Neural cell (in vitro differentiated cells): ENCODE measurements around the gene SCN7A.

Experiments
- EP300 ChIP-seq: fragments of 450-650 bp; conservative IDR thresholded peaks from 2 replicates; pipeline ENCODE4 v1.6.1; 2014; ENCODE audit warnings: antibody characterized with exemption, mild to moderate bottlenecking, moderate library complexity; ENCODE audit not compliant: poor library complexity, severe bottlenecking
- EZH2 ChIP-seq: fragments of 200-600, 300-800 bp; shearing (Covaris generic), sonication (generic); IDR thresholded peaks from 2 replicates; pipeline ENCODE4 v1.6.1; 2014; ENCODE audit warnings: antibody characterized with exemption, low read length, borderline replicate concordance, mild to moderate bottlenecking; ENCODE audit not compliant: insufficient read depth, poor library complexity, severe bottlenecking
- MXI1 ChIP-seq: fragments of 450-650 bp; conservative IDR thresholded peaks from 2 replicates; pipeline ENCODE4 v1.6.1; 2014; ENCODE audit warnings: antibody characterized with exemption, mild to moderate bottlenecking; ENCODE audit not compliant: poor library complexity, severe bottlenecking
- POLR2AphosphoS5 ChIP-seq: IDR thresholded peaks from 2 replicates; pipeline ENCODE4 v1.6.1; 2012
- RAD21 ChIP-seq: fragments of 450-650 bp; conservative IDR thresholded peaks from 2 replicates; pipeline ENCODE4 v1.6.1; 2014; ENCODE audit warnings: antibody characterized with exemption, mild to moderate bottlenecking, moderate library complexity
- SMC3 ChIP-seq: fragments of 450-650 bp; conservative IDR thresholded peaks from 2 replicates; pipeline ENCODE4 v1.6.1; 2014; ENCODE audit warnings: antibody characterized with exemption, mild to moderate bottlenecking, moderate library complexity; ENCODE audit not compliant: poor library complexity
- TAF1 ChIP-seq: IDR thresholded peaks from 2 replicates; pipeline ENCODE4 v1.6.1; 2012; ENCODE audit warnings: low read depth
- TF ChIP-seq, protein P1 (sequence below): fragments of 450-650 bp; IDR thresholded peaks from 2 replicates; pipeline ENCODE4 v1.5.1; 2014; ENCODE audit warnings: antibody characterized with exemption, mild to moderate bottlenecking, moderate library complexity; ENCODE audit not compliant: poor library complexity, severe bottlenecking
- TF ChIP-seq, protein P2 (sequence below): IDR thresholded peaks from 2 replicates; pipeline ENCODE4 v1.6.1; 2012; ENCODE audit warnings: borderline replicate concordance

DNA sequence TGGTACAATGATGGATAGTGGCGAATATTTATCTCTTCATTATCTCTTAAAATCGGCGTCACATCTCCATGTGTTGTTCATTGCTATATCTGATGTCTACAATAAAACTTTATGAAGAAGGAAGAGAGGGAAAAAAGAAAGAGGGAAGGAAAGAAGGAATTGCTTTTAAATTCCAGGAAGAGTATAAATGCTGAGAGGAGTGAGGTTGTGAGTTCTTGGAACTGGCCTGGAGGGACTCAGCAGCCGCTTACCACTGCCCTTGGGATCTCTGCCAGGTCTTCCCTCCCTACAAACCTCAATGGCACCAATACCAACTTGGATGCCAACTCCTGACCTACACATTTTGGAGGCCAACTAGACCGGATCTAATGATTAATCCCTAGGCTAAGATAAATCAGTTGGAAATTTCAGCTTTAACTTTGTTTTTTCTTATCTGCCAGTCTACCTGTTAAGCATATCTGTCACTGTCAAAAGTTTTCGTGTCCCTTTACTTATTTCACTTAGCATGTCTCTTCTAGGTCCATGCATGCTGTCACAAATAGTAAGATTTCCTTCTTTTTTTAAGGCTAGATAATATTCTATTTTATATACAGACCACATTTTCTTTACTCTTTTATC is 128.1 kb downstream of the SCN7A start:
- TF ChIP-seq, protein P1, sequence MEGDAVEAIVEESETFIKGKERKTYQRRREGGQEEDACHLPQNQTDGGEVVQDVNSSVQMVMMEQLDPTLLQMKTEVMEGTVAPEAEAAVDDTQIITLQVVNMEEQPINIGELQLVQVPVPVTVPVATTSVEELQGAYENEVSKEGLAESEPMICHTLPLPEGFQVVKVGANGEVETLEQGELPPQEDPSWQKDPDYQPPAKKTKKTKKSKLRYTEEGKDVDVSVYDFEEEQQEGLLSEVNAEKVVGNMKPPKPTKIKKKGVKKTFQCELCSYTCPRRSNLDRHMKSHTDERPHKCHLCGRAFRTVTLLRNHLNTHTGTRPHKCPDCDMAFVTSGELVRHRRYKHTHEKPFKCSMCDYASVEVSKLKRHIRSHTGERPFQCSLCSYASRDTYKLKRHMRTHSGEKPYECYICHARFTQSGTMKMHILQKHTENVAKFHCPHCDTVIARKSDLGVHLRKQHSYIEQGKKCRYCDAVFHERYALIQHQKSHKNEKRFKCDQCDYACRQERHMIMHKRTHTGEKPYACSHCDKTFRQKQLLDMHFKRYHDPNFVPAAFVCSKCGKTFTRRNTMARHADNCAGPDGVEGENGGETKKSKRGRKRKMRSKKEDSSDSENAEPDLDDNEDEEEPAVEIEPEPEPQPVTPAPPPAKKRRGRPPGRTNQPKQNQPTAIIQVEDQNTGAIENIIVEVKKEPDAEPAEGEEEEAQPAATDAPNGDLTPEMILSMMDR, result no peak
- TF ChIP-seq EZH2 (no peak), POLR2AphosphoS5 (no peak), EP300 (no peak), SMC3 (no peak), TAF1 (no peak), RAD21 (no peak), MXI1 (no peak)
- TF ChIP-seq, protein P2, sequence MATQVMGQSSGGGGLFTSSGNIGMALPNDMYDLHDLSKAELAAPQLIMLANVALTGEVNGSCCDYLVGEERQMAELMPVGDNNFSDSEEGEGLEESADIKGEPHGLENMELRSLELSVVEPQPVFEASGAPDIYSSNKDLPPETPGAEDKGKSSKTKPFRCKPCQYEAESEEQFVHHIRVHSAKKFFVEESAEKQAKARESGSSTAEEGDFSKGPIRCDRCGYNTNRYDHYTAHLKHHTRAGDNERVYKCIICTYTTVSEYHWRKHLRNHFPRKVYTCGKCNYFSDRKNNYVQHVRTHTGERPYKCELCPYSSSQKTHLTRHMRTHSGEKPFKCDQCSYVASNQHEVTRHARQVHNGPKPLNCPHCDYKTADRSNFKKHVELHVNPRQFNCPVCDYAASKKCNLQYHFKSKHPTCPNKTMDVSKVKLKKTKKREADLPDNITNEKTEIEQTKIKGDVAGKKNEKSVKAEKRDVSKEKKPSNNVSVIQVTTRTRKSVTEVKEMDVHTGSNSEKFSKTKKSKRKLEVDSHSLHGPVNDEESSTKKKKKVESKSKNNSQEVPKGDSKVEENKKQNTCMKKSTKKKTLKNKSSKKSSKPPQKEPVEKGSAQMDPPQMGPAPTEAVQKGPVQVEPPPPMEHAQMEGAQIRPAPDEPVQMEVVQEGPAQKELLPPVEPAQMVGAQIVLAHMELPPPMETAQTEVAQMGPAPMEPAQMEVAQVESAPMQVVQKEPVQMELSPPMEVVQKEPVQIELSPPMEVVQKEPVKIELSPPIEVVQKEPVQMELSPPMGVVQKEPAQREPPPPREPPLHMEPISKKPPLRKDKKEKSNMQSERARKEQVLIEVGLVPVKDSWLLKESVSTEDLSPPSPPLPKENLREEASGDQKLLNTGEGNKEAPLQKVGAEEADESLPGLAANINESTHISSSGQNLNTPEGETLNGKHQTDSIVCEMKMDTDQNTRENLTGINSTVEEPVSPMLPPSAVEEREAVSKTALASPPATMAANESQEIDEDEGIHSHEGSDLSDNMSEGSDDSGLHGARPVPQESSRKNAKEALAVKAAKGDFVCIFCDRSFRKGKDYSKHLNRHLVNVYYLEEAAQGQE, result no peak
